GM23248 (cell line): ENCODE results near the gene ERC1. TPM values are rescaled to one million over a fixed set of nuclear protein-coding genes. Genes with fewer than 3 reads are reported as not detected.

Source experiments
- DNase-seq: peaks from one replicate; pipeline ENCODE4 v3.0.0-alpha.2; 2015
- H2AFZ ChIP-seq: fragments of 200-600 bp; sonication (generic); 2 replicates; pipeline ENCODE4 v1.6.1; 2016; ENCODE audit warnings: antibody characterized with exemption
- H3F3A ChIP-seq: fragments of 200-600 bp; sonication (generic); 2 replicates; pipeline ENCODE4 v1.6.1; 2016; ENCODE audit warnings: mild to moderate bottlenecking, antibody characterized with exemption, mixed run types; ENCODE audit not compliant: insufficient read depth
- H3K27ac ChIP-seq: fragments of 200-600 bp; sonication (generic); 2 replicates; pipeline ENCODE4 v1.5.1; 2016; ENCODE audit warnings: mild to moderate bottlenecking
- H3K27me3 ChIP-seq: fragments of 200-600 bp; sonication (generic); replicated peaks from 2 replicates; pipeline ENCODE4 v1.6.1; 2016; ENCODE audit warnings: mild to moderate bottlenecking; ENCODE audit not compliant: insufficient read depth
- H3K36me3 ChIP-seq: fragments of 200-600 bp; sonication (generic); 2 replicates; pipeline ENCODE4 v1.6.1; 2016; ENCODE audit warnings: low read depth, mild to moderate bottlenecking
- H3K4me1 ChIP-seq: fragments of 200-600 bp; sonication (generic); 2 replicates; pipeline ENCODE4 v1.6.1; 2016; ENCODE audit warnings: mild to moderate bottlenecking; ENCODE audit not compliant: insufficient read depth
- H3K4me2 ChIP-seq: fragments of 200-600 bp; sonication (generic); one replicate; pipeline ENCODE4 v1.6.1; 2016; ENCODE audit warnings: mild to moderate bottlenecking; ENCODE audit not compliant: unreplicated experiment
- H3K4me3 ChIP-seq: fragments of 200-600 bp; sonication (generic); 2 replicates; pipeline ENCODE4 v1.5.1; 2016; ENCODE audit warnings: mild to moderate bottlenecking
- H3K79me2 ChIP-seq: fragments of 200-600 bp; sonication (generic); 2 replicates; pipeline ENCODE4 v1.6.1; 2016; ENCODE audit warnings: mild to moderate bottlenecking; ENCODE audit not compliant: insufficient read depth
- H3K9ac ChIP-seq: fragments of 200-600 bp; sonication (generic); 2 replicates; pipeline ENCODE4 v1.6.1; 2016; ENCODE audit warnings: mild to moderate bottlenecking
- H3K9me2 ChIP-seq: fragments of 200-600 bp; sonication (generic); 2 replicates; pipeline ENCODE4 v1.6.1; 2016; ENCODE audit warnings: mixed run types, mild to moderate bottlenecking, moderate library complexity; ENCODE audit not compliant: insufficient read depth
- H3K9me3 ChIP-seq: fragments of 200-600 bp; sonication (generic); one replicate; pipeline ENCODE4 v1.6.1; 2017; ENCODE audit warnings: low read depth
- H4K20me1 ChIP-seq: fragments of 200-600 bp; sonication (generic); 2 replicates; pipeline ENCODE4 v1.6.0; 2016; ENCODE audit not compliant: insufficient read depth
- EZH2 ChIP-seq: fragments of 200-600 bp; sonication (generic); IDR thresholded peaks from 2 replicates; pipeline ENCODE4 v1.6.1; 2018; ENCODE audit warnings: antibody characterized with exemption, mild to moderate bottlenecking; ENCODE audit not compliant: insufficient read depth, poor library complexity, severe bottlenecking
- EZH2phosphoT487 ChIP-seq: fragments of 200-600 bp; sonication (generic); IDR thresholded peaks from 2 replicates; pipeline ENCODE4 v1.6.1; 2018; ENCODE audit warnings: antibody characterized with exemption, moderate library complexity, mild to moderate bottlenecking, low read depth; ENCODE audit not compliant: insufficient read depth
- WGBS, 2 experiments: methylation state at CpG; one replicate each; pipeline ENCODE4 v1.1.6; 2015 to 2017; ENCODE audit warnings: low lambda C conversion rate in 2 of 2, low coverage in 1 of 2; ENCODE audit errors: missing lambda C conversion rate in 2 of 2; 5-methylcytosine and 5-hydroxymethylcytosine counted together
- in situ Hi-C: fragments of 300-500 bp; cut with MboI; formaldehyde crosslinking; loops from 2 replicates; pipeline ENCODE4 v1.15.0; 2020
- polyA plus RNA-seq: library from polyadenylated mRNA; unstranded; fragments of >200 nt; fragmentation: Nextera tagmentation; extraction: Ambion mirVana; gene quantifications from 2 replicates; pipeline ENCODE4 v1.2.1, GENCODE V29; 2016
- total RNA-seq: library from RNA; depleted of rRNA; stranded (reverse); fragments of >200 nt; shearing (Covaris generic); gene quantifications from 2 replicates; pipeline ENCODE4 v1.2.3, GENCODE V29; 2014

The ERC1 gene
- total and polyA plus RNA-seq, 2 experiments from 2014 or later = 21.5 to 23.3 TPM

- Histone ChIP-seq H3K9me2 (no peaks in the 10 kb centered on the region), H2AFZ (no peak overlapping the region), H3K9ac (no peak overlapping the region), H3K9me3 (no peaks in the 10 kb centered on the region), H3F3A (no peaks in the 10 kb centered on the region), H3K4me1 (no peaks in the 10 kb centered on the region), H3K79me2 (no peaks in the 10 kb centered on the region), H3K4me3 (no peak overlapping the region), H3K4me2 (no peak overlapping the region), H3K27ac (no peak overlapping the region), H3K36me3 (no peaks in the 10 kb centered on the region), H3K27me3 (no peaks in the 10 kb centered on the region), H4K20me1 (no peaks in the 10 kb centered on the region)
- WGBS, 2 experiments = 95 to 98% methylated on average over 4 of the region's 4 CpGs
- in situ Hi-C loops = no loop called here
- no peak for DNase-seq
- TF ChIP-seq EZH2 (no peak), EZH2phosphoT487 (no peak)
These were observed 315.8 kb downstream of the ERC1 start for GRCh38 chr12:1306817-1307216.

DNA sequence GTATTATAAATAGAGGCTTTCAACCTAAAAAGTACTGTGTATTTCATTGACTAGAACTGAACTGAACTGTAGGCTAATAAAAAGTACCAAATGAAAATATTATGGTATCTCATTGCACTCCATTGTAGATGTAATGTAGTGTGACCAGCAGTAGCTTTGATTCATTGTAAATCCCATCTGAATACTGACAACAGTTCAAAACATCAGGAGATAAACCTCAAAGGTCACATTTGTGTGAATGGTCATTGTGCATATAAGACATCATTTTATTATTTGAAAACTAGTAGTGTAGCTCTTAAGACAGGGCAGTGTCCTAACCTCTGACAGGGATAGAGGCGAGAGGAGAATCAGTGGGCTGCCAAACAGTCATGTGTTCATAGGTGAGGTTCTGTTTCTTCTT is 316.8 kb downstream of the ERC1 start:
- WGBS, 2 experiments = 96% methylated on average over 1 of the region's 1 CpG
- H3K36me3 ChIP-seq = no peaks in the 10 kb centered on the region
- no peak overlapping the region for H3K4me2 ChIP-seq
- H3K4me1 ChIP-seq = 0 out of 2 replicates have a peak, but pooled peaks cover 5% of the 10 kb centered on the region
- H3K27ac ChIP-seq = no peak overlapping the region
- no peak overlapping the region for H2AFZ ChIP-seq
- no peaks in the 10 kb centered on the region for H3K27me3 ChIP-seq
- DNase-seq = no peak
- H3K9me2 ChIP-seq = no peaks in the 10 kb centered on the region
- in situ Hi-C loops = no loop called here
- no peak overlapping the region for H3K4me3 ChIP-seq
- TF ChIP-seq EZH2phosphoT487 (no peak), EZH2 (no peak)
- H4K20me1 ChIP-seq = no peaks in the 10 kb centered on the region
- no peaks in the 10 kb centered on the region; the same call in 1 of the 2 replicates for H3F3A ChIP-seq
- no peaks in the 10 kb centered on the region for H3K9me3 ChIP-seq
- no peak overlapping the region for H3K9ac ChIP-seq
- no peaks in the 10 kb centered on the region for H3K79me2 ChIP-seq

- H3K79me2 ChIP-seq = no peaks in the 10 kb centered on the region
- no peak overlapping the region for H3K4me2 ChIP-seq
- H3K4me3 ChIP-seq = no peak overlapping the region
- H2AFZ ChIP-seq = no peak overlapping the region
- in situ Hi-C loops = no loop called here
- no peak overlapping the region for H3K9ac ChIP-seq
- H3F3A ChIP-seq = no peaks in the 10 kb centered on the region; the same call in 1 of the 2 replicates
- 94 to 97% methylated on average over 8 of the region's 8 CpGs for WGBS, 2 experiments
- no peaks in the 10 kb centered on the region for H4K20me1 ChIP-seq
- H3K27me3 ChIP-seq = no peaks in the 10 kb centered on the region
- DNase-seq = no peak
- no peaks in the 10 kb centered on the region for H3K9me2 ChIP-seq
- H3K9me3 ChIP-seq = no peaks in the 10 kb centered on the region
- no peak for TF ChIP-seq EZH2
- TF ChIP-seq EZH2phosphoT487 = no peak
- H3K4me1 ChIP-seq = 0 out of 2 replicates have a peak, but pooled peaks cover 6% of the 10 kb centered on the region
- no peak overlapping the region for H3K27ac ChIP-seq
- H3K36me3 ChIP-seq = no peaks in the 10 kb centered on the region
These were observed 318.6 kb downstream of the ERC1 start for GRCh38 chr12:1309613-1310012.

DNA sequence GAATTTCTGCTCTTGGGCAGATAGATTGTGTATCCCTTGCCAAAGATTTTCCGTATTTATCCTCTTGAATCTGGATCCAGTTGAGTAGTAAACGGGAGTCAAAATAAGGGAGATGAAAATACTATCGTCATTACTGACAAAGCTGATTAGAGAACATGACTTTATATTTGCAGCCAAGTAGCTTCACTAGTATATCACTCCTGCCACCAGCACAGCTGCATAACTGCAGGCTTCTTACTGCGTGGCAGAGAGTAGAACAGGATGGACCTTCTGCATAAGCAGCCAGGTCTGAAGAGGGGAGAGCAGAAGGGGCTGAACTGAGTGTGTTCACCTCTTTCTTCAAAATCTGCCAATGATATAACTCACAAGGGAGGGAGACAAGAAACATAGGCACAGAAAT is 319.6 kb downstream of the ERC1 start:
- Histone ChIP-seq H3K79me2 (no peaks in the 10 kb centered on the region), H3K9ac (no peak overlapping the region), H3K9me3 (no peaks in the 10 kb centered on the region), H3K36me3 (no peaks in the 10 kb centered on the region), H4K20me1 (no peaks in the 10 kb centered on the region), H3K4me1 (0 out of 2 replicates have a peak, but pooled peaks cover 6% of the 10 kb centered on the region), H3K27me3 (no peaks in the 10 kb centered on the region), H2AFZ (no peak overlapping the region), H3K9me2 (no peaks in the 10 kb centered on the region), H3K27ac (no peak overlapping the region), H3F3A (no peaks in the 10 kb centered on the region; the same call in 1 of the 2 replicates), H3K4me2 (no peak overlapping the region), H3K4me3 (no peak overlapping the region)
- in situ Hi-C loops = no loop called here
- no peak for DNase-seq
- whole genome bisulfite sequencing, 2 experiments = 40 to 48% methylated on average over 4 of the region's 4 CpGs
- TF ChIP-seq EZH2phosphoT487 (no peak), EZH2 (no peak)

GRCh38 chr12:1311145-1311544 is 320.1 kb downstream of the ERC1 start:
- H3K27me3 ChIP-seq = no peaks in the 10 kb centered on the region
- H3K79me2 ChIP-seq = no peaks in the 10 kb centered on the region
- no peaks in the 10 kb centered on the region for H3K36me3 ChIP-seq
- DNase-seq = no peak
- H3K4me2 ChIP-seq = no peak overlapping the region
- H3K4me1 ChIP-seq = 0 out of 2 replicates have a peak, but pooled peaks cover 6% of the 10 kb centered on the region
- TF ChIP-seq EZH2phosphoT487 = no peak
- no peak for TF ChIP-seq EZH2
- no peak overlapping the region for H3K4me3 ChIP-seq
- no peak overlapping the region for H3K9ac ChIP-seq
- WGBS, 2 experiments = 85 to 94% methylated on average over 1 of the region's 1 CpG
- no peaks in the 10 kb centered on the region for H3K9me3 ChIP-seq
- no peaks in the 10 kb centered on the region for H4K20me1 ChIP-seq
- no peak overlapping the region for H3K27ac ChIP-seq
- no peak overlapping the region for H2AFZ ChIP-seq
- in situ Hi-C loops = no loop called here
- no peaks in the 10 kb centered on the region; the same call in 1 of the 2 replicates for H3F3A ChIP-seq
- no peaks in the 10 kb centered on the region for H3K9me2 ChIP-seq
